Gastrocnemius medialis (tissue), 4 donors: ENCODE results near the gene HBD. TPM values are rescaled to one million over a fixed set of nuclear protein-coding genes. Genes with fewer than 3 reads are reported as not detected.

Experiments used
- ATAC-seq, 2 donors: fragments of 150-250 bp; one replicate each; pipeline ENCODE4 v1.9.1; 2016
- DNase-seq, 2 donors: peaks; one replicate each; pipeline ENCODE4 v3.0.0-alpha.2; 2019
- H3K27ac ChIP-seq, 4 donors: fragments of 200-600 bp; sonication (generic); 1 replicate in 1 of 4; 2 replicates in 3 of 4; pipeline ENCODE4 v1.5.1; 2016 to 2018; ENCODE audit warnings: mild to moderate bottlenecking in 2 of 4, moderate library complexity in 1 of 4
- H3K27me3 ChIP-seq, 3 donors: fragments of 200-600 bp; sonication (generic) in 2 of 3; 1 replicate in 1 of 3; 2 replicates in 2 of 3; pipeline versions ENCODE4 v1.5.1 to v1.6.0; 2016 to 2019; ENCODE audit warnings: mild to moderate bottlenecking in 1 of 3, moderate library complexity in 1 of 3
- H3K36me3 ChIP-seq, 2 donors: fragments of 200-600 bp; sonication (generic) in 1 of 2; one replicate each; pipeline ENCODE4 v1.5.1; 2017 to 2018
- H3K4me1 ChIP-seq, 2 donors: fragments of 200-600 bp; sonication (generic) in 1 of 2; one replicate each; pipeline ENCODE4 v1.5.1; 2016 to 2017; ENCODE audit warnings: mild to moderate bottlenecking in 2 of 2
- H3K4me3 ChIP-seq, 4 donors: fragments of 200-600 bp; sonication (generic) in 3 of 4; 1 replicate in 1 of 4; 2 replicates in 3 of 4; pipeline ENCODE4 v1.5.1; 2016 to 2019; ENCODE audit warnings: mild to moderate bottlenecking in 2 of 4
- H3K9me3 ChIP-seq, 3 donors: fragments of 200-600 bp; sonication (generic) in 2 of 3; 1 replicate in 1 of 3; 2 replicates in 2 of 3; pipeline ENCODE4 v1.5.1; 2016 to 2019
- CTCF ChIP-seq, 5 experiments: fragments of 450-650 bp in 3 of 5; fragments of 200-600 bp in 2 of 5; sonication (generic) in 2 of 5; IDR thresholded peaks in 4 of 5; conservative IDR thresholded peaks in 1 of 5; 1 replicate in 4 of 5; 2 replicates in 1 of 5; pipeline ENCODE4 v1.5.1; 2016 to 2019; ENCODE audit warnings: antibody characterized with exemption in 5 of 5, mild to moderate bottlenecking in 3 of 5, moderate library complexity in 3 of 5
- POLR2A ChIP-seq, 2 donors: fragments of 450-650 bp; IDR thresholded peaks; one replicate each; pipeline ENCODE4 v1.6.1; 2017; ENCODE audit warnings: antibody characterized with exemption in 2 of 2, mild to moderate bottlenecking in 2 of 2, moderate library complexity in 2 of 2
- in situ Hi-C, 4 donors: fragments of 200-750 bp; cut with MboI; loops; one replicate each; pipeline versions ENCODE4 v1.15.0 to v1.8.0; 2017; ENCODE audit warnings: low sequenced_read_pairs in 4 of 4
- intact Hi-C: fragments of 100-400 bp; cut with DNase I; formaldehyde crosslinking; loops from one replicate; pipeline ENCODE4 v1.15.1; 2023; ENCODE audit warnings: low total_unique reads
- total RNA-seq, 4 donors: library from RNA; depleted of rRNA; stranded (reverse); fragments of >200 nt; gene quantifications; one replicate each; pipeline versions ENCODE4 v1.1.0 to v1.2.3, GENCODE V29; 2016

The HBD gene
- total RNA-seq, 4 donors from 2014 or later, result not detected

DNA sequence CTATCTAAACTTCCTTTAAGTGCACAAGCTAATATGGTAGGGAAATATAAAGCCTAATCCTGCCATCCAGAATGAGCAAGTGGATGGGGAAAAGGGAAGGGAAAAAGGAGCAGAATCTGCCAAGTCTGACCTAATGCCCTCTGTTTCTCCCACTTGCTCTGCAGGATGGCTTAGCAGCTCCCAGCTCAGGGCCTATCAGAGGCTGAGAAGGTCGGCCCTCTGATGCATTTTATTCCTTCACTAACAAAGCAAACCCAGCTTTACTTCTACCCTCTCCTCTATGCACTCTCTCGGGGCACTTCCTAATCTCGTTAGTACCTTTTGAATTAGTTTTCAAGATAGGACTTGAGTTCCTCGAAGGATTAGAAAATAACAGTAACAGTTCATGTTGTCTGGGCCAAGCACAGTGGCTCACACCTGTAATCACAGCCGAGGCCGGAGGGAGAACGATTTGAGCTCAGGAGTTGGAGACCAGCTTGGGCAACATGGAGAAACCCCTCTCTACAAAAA is 23.9 kb downstream of the HBD start:
- no peaks in the 10 kb centered on the region for H3K9me3 ChIP-seq
- no peak overlapping the region for H3K4me3 ChIP-seq
- ATAC-seq, result no peak
- intact Hi-C loops (no loop called here), in situ Hi-C loops (no loop called here)
- H3K27me3 ChIP-seq, result no peaks in the 10 kb centered on the region
- no peak overlapping the region for H3K27ac ChIP-seq
- DNase-seq, result no peak
- TF ChIP-seq POLR2A (IDR thresholded peaks at IDR 0.05) (no peak), CTCF (IDR thresholded peaks at IDR 0.05 in 4 of 5, conservative IDR thresholded peaks at IDR 0.05 in 1 of 5) (no peak)
- no peaks in the 10 kb centered on the region for H3K4me1 ChIP-seq
- H3K36me3 ChIP-seq, result no peaks in the 10 kb centered on the region

- Histone ChIP-seq H3K36me3 (no peaks in the 10 kb centered on the region), H3K4me1 (no peaks in the 10 kb centered on the region), H3K27ac (no peak overlapping the region), H3K4me3 (no peak overlapping the region), H3K27me3 (no peaks in the 10 kb centered on the region), H3K9me3 (no peaks in the 10 kb centered on the region)
- ATAC-seq (no peak), DNase-seq (no peak)
- in situ Hi-C loops (no loop called here), intact Hi-C loops (no loop called here)
- TF ChIP-seq POLR2A (IDR thresholded peaks at IDR 0.05) (no peak), CTCF (IDR thresholded peaks at IDR 0.05 in 4 of 5, conservative IDR thresholded peaks at IDR 0.05 in 1 of 5) (no peak)
Measured at GRCh38 chr11:5204787-5205186, 29.5 kb downstream of the HBD start.

- H3K9me3 ChIP-seq, result no peaks in the 10 kb centered on the region
- intact Hi-C loops, result no loop called here
Measured at GRCh38 chr11:5203366-5203765, 30.9 kb downstream of the HBD start.

GRCh38 chr11:5200582-5200981 is 33.7 kb downstream of the HBD start, which contains the start of gene OR51V1:
OR51V1 (minus strand) TSS chr11:5200682; CDS start chr11:5200682, 0 bp downstream.
- Histone ChIP-seq H3K9me3 (no peaks in the 10 kb centered on the region), H3K27ac (no peak within 1 kb of the TSS), H3K36me3 (no peaks in the 10 kb centered on the region), H3K4me1 (no peaks in the 10 kb centered on the region), H3K4me3 (no peak within 1 kb of the TSS), H3K27me3 (no peaks in the 10 kb centered on the region)
- no peak for ATAC-seq
- DNase-seq, result no peak
- in situ Hi-C loops (no loop called here), intact Hi-C loops (no loop called here)
- TF ChIP-seq POLR2A (IDR thresholded peaks at IDR 0.05), result no peak
- no peak for TF ChIP-seq CTCF (IDR thresholded peaks at IDR 0.05 in 4 of 5, conservative IDR thresholded peaks at IDR 0.05 in 1 of 5)

More at GRCh38 chr11:5203366-5203765, 30.9 kb downstream of the HBD start:
- Histone ChIP-seq H3K4me1 (no peaks in the 10 kb centered on the region), H3K4me3 (no peak overlapping the region), H3K27me3 (no peaks in the 10 kb centered on the region), H3K36me3 (no peaks in the 10 kb centered on the region), H3K27ac (no peak overlapping the region)
- DNase-seq (no peak), ATAC-seq (no peak)
- TF ChIP-seq POLR2A (IDR thresholded peaks at IDR 0.05), result no peak
- TF ChIP-seq CTCF (IDR thresholded peaks at IDR 0.05 in 4 of 5, conservative IDR thresholded peaks at IDR 0.05 in 1 of 5), result no peak
- in situ Hi-C loops, result no loop called here

DNA sequence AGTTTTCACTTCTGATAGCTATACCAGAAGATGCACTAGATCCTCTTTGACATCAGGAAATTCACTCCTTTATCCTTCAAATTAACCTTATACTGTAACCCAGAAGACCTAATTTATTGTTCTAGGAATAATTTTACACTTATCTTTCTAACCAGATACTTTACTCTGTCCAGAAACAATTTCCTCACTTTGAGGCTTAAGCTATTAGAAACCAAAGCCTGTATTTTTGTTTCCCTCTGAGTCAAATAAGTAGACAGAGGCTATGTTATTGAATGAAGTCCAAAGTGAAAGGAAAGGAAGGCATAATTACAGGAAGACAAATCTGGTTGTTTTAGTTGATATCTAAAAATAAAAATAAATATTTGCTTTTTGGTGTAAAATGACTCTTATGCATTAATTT is 36.0 kb downstream of the HBD start:
- no peak overlapping the region for H3K4me3 ChIP-seq
- no peaks in the 10 kb centered on the region for H3K4me1 ChIP-seq
- H3K36me3 ChIP-seq, result no peaks in the 10 kb centered on the region
- ATAC-seq (no peak), DNase-seq (no peak)
- intact Hi-C loops, result no loop called here
- H3K27me3 ChIP-seq, result no peaks in the 10 kb centered on the region
- H3K27ac ChIP-seq, result no peak overlapping the region
- no peak for TF ChIP-seq CTCF (IDR thresholded peaks at IDR 0.05 in 4 of 5, conservative IDR thresholded peaks at IDR 0.05 in 1 of 5)
- no peak for TF ChIP-seq POLR2A (IDR thresholded peaks at IDR 0.05)
- H3K9me3 ChIP-seq, result no peaks in the 10 kb centered on the region
- in situ Hi-C loops, result no loop called here
